ENCODE results near the gene MISP3.

- no peak for TF ChIP-seq CTCF (IDR thresholded peaks at IDR 0.05; ENCODE audit: low read depth, low read length, poor library complexity, severe bottlenecking)
- no peak for TF ChIP-seq EZH2phosphoT487 (IDR thresholded peaks at IDR 0.05; ENCODE audit: borderline replicate concordance, low read length)
These were observed 41.9 kb downstream of the MISP3 start for GRCh38 chr19:14114439-14114838.

Measured in DOHH2 (cell line).